Measurements from ENCODE around the gene SLC41A2. TPM values are rescaled to one million over a fixed set of nuclear protein-coding genes. Genes with fewer than 3 reads are reported as not detected.
A peak's percentile ranks its signal among the peaks of the same experiment; 100 is the strongest.

The SLC41A2 gene
- total and polyA plus RNA-seq, 10 of the 15 experiments (the other 5 are each of a cell fraction or from before 2014, with no cell fraction given): 3.5 to 19.0 (median 11.3) TPM

DNA sequence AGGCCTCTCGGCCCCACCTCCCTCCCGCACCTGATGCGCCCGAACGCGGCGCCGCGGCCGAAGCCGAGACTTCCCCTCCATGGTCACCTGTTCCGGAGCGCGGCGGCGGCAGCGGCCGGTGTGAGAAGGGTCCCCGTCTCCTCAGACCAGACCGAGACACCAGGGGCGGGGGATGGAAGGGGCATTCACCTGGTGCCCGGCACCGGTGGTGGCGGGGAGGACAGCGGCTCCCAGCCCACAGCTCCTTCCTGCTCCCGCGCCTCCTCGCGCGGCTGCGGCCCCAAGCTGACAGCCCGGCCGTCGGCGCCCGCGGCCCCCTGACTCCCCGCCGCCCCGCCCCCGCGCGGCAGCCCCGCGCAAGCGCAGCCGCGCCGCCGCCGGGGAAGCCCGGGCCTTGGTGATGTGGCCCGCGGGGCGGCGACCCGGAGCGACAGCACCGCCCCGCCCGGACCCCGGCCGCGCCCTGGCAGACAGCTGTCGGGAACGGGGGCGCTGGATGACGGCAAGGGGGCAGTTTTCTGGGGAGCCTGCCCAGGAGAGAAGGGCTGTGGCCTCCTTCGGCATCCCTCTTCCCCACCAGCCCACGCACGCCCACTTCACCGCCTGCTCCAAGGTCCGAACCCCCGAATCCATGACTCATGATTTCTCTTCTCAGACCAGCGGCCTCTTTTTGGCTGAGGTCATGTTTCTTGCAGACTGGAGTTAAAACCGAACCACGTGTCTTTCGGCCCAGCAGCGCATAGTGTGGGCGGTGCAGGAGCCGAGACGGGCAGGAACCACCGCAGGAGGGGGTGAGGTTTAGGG lies at the start of gene SLC41A2 (continued):
- TF ChIP-seq, protein P1, sequence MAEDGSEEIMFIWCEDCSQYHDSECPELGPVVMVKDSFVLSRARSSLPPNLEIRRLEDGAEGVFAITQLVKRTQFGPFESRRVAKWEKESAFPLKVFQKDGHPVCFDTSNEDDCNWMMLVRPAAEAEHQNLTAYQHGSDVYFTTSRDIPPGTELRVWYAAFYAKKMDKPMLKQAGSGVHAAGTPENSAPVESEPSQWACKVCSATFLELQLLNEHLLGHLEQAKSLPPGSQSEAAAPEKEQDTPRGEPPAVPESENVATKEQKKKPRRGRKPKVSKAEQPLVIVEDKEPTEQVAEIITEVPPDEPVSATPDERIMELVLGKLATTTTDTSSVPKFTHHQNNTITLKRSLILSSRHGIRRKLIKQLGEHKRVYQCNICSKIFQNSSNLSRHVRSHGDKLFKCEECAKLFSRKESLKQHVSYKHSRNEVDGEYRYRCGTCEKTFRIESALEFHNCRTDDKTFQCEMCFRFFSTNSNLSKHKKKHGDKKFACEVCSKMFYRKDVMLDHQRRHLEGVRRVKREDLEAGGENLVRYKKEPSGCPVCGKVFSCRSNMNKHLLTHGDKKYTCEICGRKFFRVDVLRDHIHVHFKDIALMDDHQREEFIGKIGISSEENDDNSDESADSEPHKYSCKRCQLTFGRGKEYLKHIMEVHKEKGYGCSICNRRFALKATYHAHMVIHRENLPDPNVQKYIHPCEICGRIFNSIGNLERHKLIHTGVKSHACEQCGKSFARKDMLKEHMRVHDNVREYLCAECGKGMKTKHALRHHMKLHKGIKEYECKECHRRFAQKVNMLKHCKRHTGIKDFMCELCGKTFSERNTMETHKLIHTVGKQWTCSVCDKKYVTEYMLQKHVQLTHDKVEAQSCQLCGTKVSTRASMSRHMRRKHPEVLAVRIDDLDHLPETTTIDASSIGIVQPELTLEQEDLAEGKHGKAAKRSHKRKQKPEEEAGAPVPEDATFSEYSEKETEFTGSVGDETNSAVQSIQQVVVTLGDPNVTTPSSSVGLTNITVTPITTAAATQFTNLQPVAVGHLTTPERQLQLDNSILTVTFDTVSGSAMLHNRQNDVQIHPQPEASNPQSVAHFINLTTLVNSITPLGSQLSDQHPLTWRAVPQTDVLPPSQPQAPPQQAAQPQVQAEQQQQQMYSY (CRISPR knock-in tag; IDR thresholded peaks at IDR 0.05): no peak
- TF ChIP-seq SMAD1 (IDR thresholded peaks at IDR 0.05; ENCODE audit: low read depth, partially characterized antibody) (no peak), STAT3 (IDR thresholded peaks at IDR 0.05; ENCODE audit: low read depth, low read length) (no peak), NR2C2 (IDR thresholded peaks at IDR 0.05; ENCODE audit: borderline replicate concordance, control insufficient read depth, insufficient read length, low read depth) (no peak), CBFB (IDR thresholded peaks at IDR 0.05; ENCODE audit: low read depth) (no peak), PAX8 (IDR thresholded peaks at IDR 0.05) (no peak), SRF (IDR thresholded peaks at IDR 0.05; ENCODE audit: low read depth in 2 of 2, low read length in 2 of 2) (0 out of 4 replicates have a peak, but pooled peaks of 1 of the 2 experiments have one; percentile 25), SUZ12 (IDR thresholded peaks at IDR 0.05; ENCODE audit: unreplicated experiment) (no peak), ZNF217 (IDR thresholded peaks at IDR 0.05) (no peak), HDAC6 (IDR thresholded peaks at IDR 0.05; ENCODE audit: unreplicated experiment) (no peak), BHLHE40 (IDR thresholded peaks at IDR 0.05; ENCODE audit: borderline replicate concordance in 1 of 2, low read depth in 2 of 2, low read length in 1 of 2) (peak; percentile 77 to 80), BMI1 (IDR thresholded peaks at IDR 0.05; ENCODE audit: borderline replicate concordance) (no peak), SIX5 (IDR thresholded peaks at IDR 0.05; ENCODE audit: low read depth, low read length, severe bottlenecking) (no peak), RB1 (IDR thresholded peaks at IDR 0.05; ENCODE audit: borderline replicate concordance) (no peak), ZNF207 (IDR thresholded peaks at IDR 0.05; ENCODE audit: borderline replicate concordance) (0 out of 2 replicates have a peak, but pooled peaks have one; percentile 18), MXI1 (IDR thresholded peaks at IDR 0.05; ENCODE audit: low read depth, low read length) (peak; percentile 77)
- TF ChIP-seq, protein P2, sequence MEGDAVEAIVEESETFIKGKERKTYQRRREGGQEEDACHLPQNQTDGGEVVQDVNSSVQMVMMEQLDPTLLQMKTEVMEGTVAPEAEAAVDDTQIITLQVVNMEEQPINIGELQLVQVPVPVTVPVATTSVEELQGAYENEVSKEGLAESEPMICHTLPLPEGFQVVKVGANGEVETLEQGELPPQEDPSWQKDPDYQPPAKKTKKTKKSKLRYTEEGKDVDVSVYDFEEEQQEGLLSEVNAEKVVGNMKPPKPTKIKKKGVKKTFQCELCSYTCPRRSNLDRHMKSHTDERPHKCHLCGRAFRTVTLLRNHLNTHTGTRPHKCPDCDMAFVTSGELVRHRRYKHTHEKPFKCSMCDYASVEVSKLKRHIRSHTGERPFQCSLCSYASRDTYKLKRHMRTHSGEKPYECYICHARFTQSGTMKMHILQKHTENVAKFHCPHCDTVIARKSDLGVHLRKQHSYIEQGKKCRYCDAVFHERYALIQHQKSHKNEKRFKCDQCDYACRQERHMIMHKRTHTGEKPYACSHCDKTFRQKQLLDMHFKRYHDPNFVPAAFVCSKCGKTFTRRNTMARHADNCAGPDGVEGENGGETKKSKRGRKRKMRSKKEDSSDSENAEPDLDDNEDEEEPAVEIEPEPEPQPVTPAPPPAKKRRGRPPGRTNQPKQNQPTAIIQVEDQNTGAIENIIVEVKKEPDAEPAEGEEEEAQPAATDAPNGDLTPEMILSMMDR (IDR thresholded peaks at IDR 0.05 in 2 of 3, conservative IDR thresholded peaks at IDR 0.05 in 1 of 3; ENCODE audit: control insufficient read depth in 2 of 3, extremely low read depth in 1 of 3, insufficient read depth in 1 of 3, low read depth in 3 of 3, low read length in 3 of 3): no peak; a peak in 1 of 6 replicates
- TF ChIP-seq, protein P3, sequence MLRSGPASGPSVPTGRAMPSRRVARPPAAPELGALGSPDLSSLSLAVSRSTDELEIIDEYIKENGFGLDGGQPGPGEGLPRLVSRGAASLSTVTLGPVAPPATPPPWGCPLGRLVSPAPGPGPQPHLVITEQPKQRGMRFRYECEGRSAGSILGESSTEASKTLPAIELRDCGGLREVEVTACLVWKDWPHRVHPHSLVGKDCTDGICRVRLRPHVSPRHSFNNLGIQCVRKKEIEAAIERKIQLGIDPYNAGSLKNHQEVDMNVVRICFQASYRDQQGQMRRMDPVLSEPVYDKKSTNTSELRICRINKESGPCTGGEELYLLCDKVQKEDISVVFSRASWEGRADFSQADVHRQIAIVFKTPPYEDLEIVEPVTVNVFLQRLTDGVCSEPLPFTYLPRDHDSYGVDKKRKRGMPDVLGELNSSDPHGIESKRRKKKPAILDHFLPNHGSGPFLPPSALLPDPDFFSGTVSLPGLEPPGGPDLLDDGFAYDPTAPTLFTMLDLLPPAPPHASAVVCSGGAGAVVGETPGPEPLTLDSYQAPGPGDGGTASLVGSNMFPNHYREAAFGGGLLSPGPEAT (IDR thresholded peaks at IDR 0.05; ENCODE audit: low read depth): 0 out of 2 replicates have a peak, but pooled peaks have one; percentile 49

Measured in GM12878 (cell line).